IPS-15b (cell line): Measurements from ENCODE around the gene IGFLR1.

ENCODE experiments used
- H3K27me3 ChIP-seq: one replicate; pipeline ENCODE4 v1.6.1; 2013; ENCODE audit warnings: low read length; ENCODE audit not compliant: control insufficient read depth, insufficient read depth
- H3K36me3 ChIP-seq: one replicate; pipeline ENCODE4 v1.6.1; 2013; ENCODE audit warnings: low read length; ENCODE audit not compliant: control insufficient read depth, insufficient read depth
- H3K4me1 ChIP-seq: one replicate; pipeline ENCODE4 v1.6.1; 2013; ENCODE audit warnings: mild to moderate bottlenecking, low read length; ENCODE audit not compliant: control insufficient read depth, insufficient read depth
- H3K4me3 ChIP-seq: one replicate; pipeline ENCODE4 v1.5.1; 2013; ENCODE audit warnings: low read depth, low read length
- H3K9ac ChIP-seq: one replicate; pipeline ENCODE4 v1.6.1; 2013; ENCODE audit warnings: low read depth, mild to moderate bottlenecking, low read length
- H3K9me3 ChIP-seq: one replicate; pipeline ENCODE4 v1.6.1; 2013; ENCODE audit warnings: mild to moderate bottlenecking, low read length; ENCODE audit not compliant: control insufficient read depth, insufficient read depth

IGFLR1 gene

DNA sequence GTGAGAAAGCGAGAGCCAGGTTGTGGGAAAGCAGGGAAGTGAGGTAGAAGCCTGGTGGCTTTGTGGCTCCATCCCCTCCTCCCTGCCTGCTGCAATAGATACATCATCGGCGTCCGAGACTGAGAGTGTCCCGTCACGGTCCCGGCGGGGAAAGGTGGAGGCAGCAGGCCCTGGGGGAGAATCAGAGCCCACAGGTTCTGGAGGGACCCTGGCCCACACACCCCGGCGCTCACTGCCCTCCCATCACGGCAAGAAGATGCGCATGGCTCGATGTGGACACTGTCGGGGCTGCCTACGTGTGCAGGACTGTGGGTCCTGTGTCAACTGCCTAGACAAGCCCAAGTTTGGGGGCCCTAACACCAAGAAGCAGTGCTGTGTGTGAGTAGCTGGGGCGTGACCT, 19.4 kb downstream of the IGFLR1 start:
- Histone ChIP-seq H3K4me1 (no peaks in the 10 kb centered on the region), H3K27me3 (no peaks in the 10 kb centered on the region), H3K9ac (no peak overlapping the region), H3K9me3 (no peaks in the 10 kb centered on the region), H3K36me3 (peaks cover 70% of the 10 kb centered on the region), H3K4me3 (no peak overlapping the region)

DNA sequence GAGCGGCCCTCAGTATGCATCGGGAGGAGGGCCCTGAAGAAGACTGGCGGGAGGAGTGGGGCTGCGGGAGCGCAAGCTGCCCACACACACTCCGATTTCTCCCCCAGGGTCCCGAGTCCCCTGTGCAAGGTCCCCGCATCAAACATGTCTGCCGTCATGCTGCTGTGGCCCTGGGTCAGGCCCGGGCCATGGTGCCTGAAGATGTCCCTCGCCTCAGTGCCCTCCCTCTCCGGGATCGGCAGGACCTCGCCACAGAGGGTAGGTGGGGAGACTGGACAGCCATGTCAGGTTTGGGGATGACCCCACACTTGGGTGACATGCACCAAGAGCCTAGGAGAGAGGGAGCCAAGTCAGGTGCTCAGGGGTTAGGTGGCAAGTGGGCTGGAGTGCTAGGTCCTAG, 19.8 kb downstream of the IGFLR1 start:
- Histone ChIP-seq H3K36me3 (peaks cover 66% of the 10 kb centered on the region), H3K9me3 (no peaks in the 10 kb centered on the region), H3K4me1 (no peaks in the 10 kb centered on the region), H3K4me3 (no peak overlapping the region), H3K27me3 (no peaks in the 10 kb centered on the region), H3K9ac (no peak overlapping the region)

DNA sequence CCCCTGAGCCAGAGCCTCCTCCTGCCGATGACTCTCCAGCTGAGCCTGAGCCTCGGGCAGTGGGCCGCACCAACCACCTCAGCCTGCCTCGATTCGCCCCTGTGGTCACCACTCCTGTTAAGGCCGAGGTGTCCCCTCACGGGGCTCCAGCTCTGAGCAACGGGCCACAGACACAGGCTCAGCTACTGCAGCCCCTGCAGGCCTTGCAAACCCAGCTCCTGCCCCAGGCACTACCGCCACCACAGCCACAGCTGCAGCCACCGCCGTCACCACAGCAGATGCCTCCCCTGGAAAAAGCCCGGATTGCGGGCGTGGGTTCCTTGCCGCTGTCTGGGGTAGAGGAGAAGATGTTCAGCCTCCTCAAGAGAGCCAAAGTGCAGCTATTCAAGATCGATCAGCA, 20.9 kb downstream of the IGFLR1 start:
- peaks cover 58% of the 10 kb centered on the region for H3K36me3 ChIP-seq
- no peaks in the 10 kb centered on the region for H3K9me3 ChIP-seq
- H3K9ac ChIP-seq: no peak overlapping the region
- no peak overlapping the region for H3K4me3 ChIP-seq
- H3K4me1 ChIP-seq: no peaks in the 10 kb centered on the region
- H3K27me3 ChIP-seq: no peaks in the 10 kb centered on the region

DNA sequence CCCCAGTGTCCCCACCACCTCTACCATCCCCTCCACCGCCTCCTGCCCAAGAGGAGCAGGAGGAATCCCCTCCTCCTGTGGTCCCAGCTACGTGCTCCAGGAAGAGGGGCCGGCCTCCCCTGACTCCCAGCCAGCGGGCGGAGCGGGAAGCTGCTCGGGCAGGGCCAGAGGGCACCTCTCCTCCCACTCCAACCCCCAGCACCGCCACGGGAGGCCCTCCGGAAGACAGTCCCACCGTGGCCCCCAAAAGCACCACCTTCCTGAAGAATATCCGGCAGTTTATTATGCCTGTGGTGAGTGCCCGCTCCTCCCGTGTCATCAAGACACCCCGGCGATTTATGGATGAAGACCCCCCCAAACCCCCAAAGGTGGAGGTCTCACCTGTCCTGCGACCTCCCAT, 21.6 kb downstream of the IGFLR1 start:
- Histone ChIP-seq H3K36me3 (peaks cover 51% of the 10 kb centered on the region), H3K4me3 (no peak overlapping the region), H3K4me1 (no peaks in the 10 kb centered on the region), H3K27me3 (no peaks in the 10 kb centered on the region), H3K9ac (no peak overlapping the region), H3K9me3 (no peaks in the 10 kb centered on the region)

DNA sequence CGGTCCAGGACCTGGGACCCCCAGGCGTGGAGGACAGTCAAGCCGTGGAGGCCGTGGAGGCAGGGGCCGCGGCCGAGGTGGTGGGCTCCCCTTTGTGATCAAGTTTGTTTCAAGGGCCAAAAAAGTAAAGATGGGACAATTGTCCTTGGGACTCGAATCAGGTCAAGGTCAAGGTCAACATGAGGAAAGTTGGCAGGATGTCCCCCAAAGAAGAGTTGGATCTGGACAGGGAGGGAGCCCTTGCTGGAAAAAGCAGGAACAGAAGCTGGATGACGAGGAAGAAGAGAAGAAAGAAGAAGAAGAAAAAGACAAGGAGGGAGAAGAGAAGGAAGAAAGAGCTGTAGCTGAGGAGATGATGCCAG, 22.1 kb downstream of the IGFLR1 start:
- H3K36me3 ChIP-seq: peaks cover 46% of the 10 kb centered on the region
- H3K9ac ChIP-seq: no peak overlapping the region
- no peaks in the 10 kb centered on the region for H3K9me3 ChIP-seq
- no peaks in the 10 kb centered on the region for H3K4me1 ChIP-seq
- H3K4me3 ChIP-seq: no peak overlapping the region
- no peaks in the 10 kb centered on the region for H3K27me3 ChIP-seq

DNA sequence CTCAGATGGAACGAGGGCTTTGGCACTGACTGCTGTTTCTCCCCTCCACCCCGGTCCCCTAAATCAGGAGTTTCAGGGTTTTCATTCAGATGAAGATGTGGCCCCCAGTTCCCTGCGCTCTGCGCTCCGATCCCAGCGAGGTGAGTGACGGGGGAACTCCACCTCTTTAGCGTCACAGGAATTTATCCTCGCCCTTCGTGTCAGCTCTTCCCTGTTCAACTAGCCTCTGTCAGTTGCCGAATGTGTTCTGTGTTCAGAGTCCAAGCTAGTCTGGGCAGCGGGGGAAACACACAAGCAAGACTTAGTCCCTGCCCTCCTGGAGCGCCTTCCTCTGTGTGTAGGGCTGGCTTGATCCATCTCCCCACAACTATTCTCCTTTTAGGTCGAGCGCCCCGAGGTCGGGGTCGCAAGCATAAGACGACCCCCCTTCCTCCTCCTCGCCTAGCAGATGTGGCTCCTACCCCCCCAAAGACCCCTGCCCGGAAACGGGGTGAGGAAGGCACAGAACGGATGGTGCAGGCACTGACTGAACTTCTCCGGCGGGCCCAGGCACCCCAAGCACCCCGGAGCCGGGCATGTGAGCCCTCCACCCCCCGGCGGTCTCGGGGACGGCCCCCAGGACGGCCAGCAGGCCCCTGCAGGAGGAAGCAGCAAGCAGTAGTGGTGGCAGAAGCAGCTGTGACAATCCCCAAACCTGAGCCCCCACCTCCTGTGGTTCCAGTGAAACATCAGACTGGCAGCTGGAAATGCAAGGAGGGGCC, 22.7 kb downstream of the IGFLR1 start:
- Histone ChIP-seq H3K4me1 (no peaks in the 10 kb centered on the region), H3K4me3 (peak overlapping the region; percentile 95), H3K9me3 (no peaks in the 10 kb centered on the region), H3K27me3 (no peaks in the 10 kb centered on the region), H3K9ac (no peak overlapping the region), H3K36me3 (peaks cover 41% of the 10 kb centered on the region)

DNA sequence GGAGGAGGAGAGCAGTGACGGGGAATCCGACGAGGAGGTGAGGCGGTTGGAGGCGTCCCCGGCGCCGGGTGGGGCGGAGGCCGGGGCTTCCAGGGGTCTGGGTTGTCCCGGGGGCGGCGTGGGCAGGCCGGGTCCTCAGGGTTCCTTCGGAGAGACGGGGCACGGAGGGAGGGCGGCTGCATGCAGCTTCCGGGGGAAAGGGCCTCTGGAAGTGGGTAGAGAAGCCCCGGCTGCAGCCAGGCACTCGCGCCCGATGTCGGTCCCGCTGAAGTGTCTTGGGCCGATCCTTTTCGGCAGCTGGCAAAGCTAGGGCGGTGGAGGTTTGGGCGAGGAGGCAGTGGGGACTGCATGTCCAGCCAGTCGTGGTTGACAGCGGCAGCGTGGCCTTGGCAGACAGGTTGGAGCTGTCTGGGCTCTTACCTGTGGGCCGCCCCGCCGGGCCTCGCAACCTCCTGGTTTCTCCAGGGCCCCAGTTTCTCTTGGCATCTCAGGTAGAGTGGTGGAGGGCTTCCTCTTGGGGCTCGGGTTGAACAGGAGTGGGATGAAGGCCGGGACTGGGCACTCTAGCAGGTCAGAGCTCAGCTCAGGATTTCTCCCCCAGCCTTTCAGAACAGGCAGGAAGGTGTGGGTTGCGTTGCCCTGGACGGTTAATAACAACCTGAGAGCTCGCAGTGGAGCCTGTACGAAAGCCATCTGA, 23.8 kb downstream of the IGFLR1 start:
- peaks cover 8% of the 10 kb centered on the region for H3K27me3 ChIP-seq
- peak overlapping the region; percentile 60 for H3K9ac ChIP-seq
- no peaks in the 10 kb centered on the region for H3K4me1 ChIP-seq
- H3K9me3 ChIP-seq: no peaks in the 10 kb centered on the region
- H3K36me3 ChIP-seq: peaks cover 30% of the 10 kb centered on the region
- peak overlapping the region; percentile 95 for H3K4me3 ChIP-seq

DNA sequence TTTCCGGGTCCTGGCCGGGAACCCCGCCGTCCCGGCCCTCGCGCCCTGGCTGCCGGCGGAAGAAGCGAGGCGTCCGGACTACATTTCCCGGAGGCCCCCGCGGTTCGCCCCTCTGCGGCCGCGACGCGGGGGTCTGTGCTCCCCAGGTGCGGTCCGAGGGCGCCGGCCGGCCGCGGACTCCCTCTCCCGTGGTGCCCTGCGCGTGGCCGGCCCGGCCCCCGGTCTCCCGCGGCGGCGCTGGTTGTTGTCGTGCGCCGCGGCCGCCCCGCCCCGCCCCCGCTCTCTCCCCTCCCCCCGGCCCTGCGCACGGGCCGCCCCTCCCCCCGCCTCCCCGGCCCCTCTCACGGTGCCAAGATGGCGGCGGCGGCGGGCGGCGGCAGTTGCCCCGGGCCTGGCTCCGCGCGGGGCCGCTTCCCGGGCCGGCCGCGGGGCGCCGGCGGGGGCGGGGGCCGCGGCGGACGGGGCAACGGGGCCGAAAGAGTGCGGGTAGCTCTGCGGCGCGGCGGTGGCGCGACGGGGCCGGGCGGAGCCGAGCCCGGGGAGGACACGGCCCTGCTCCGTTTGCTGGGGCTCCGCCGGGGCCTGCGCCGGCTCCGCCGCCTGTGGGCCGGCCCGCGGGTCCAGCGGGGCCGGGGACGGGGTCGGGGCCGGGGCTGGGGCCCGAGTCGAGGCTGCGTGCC, 24.4 kb downstream of the IGFLR1 start, which contains the start of gene KMT2B:
Gene KMT2B, plus strand, starts transcription at position 339 of the 680 bp plus-strand sequence. Its CDS starts 16 bp downstream, at position 355.
- peaks cover 23% of the 10 kb centered on the region for H3K36me3 ChIP-seq
- no peaks in the 10 kb centered on the region for H3K4me1 ChIP-seq
- peak within 1 kb of the TSS; percentile 95 for H3K4me3 ChIP-seq
- H3K27me3 ChIP-seq: peaks cover 11% of the 10 kb centered on the region
- no peaks in the 10 kb centered on the region for H3K9me3 ChIP-seq
- peak within 1 kb of the TSS; percentile 65 for H3K9ac ChIP-seq

DNA sequence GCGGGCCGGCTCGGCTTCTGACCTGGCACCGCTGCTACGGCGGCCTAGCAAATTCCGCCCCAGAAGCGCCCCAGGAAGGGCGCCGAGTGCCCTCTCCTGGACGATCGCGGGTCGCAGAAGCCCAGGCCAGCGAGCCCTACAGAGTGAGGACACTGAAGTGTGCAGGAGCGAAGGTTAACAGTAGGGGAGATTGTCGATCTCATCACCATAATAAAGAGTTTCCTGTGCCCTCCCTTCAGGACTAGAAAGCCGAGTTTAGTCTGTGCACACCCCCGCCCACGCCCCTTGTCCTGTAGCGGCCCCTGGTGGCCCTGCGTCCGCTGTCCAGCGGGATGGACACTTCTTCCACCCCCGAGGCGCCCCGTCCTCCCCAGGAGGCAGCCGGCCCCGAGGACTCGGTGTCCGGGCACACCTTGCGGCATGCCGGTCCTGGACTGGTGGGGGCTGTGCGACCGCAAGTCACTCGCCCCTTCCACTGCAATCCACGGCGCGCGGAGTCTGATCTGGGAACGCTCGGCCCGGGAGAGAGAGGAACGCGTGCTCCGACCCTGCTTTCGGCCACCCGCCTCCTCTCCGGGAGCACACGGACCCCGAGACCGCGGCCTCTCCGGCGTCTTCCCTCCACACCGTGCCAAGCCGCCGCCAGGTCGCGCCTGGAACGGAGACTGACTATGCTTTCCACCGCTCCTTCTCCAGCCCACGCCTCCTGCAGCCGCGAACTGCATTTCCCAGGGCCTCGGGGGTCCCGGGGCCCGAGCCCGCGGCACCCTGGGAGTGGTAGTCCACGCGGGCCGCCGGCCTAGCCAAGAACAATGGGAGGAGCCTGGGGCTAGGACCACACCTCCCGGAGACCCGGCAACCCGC, 25.2 kb downstream of the IGFLR1 start:
- Histone ChIP-seq H3K9ac (peak overlapping the region; percentile 81), H3K4me1 (no peaks in the 10 kb centered on the region)

DNA sequence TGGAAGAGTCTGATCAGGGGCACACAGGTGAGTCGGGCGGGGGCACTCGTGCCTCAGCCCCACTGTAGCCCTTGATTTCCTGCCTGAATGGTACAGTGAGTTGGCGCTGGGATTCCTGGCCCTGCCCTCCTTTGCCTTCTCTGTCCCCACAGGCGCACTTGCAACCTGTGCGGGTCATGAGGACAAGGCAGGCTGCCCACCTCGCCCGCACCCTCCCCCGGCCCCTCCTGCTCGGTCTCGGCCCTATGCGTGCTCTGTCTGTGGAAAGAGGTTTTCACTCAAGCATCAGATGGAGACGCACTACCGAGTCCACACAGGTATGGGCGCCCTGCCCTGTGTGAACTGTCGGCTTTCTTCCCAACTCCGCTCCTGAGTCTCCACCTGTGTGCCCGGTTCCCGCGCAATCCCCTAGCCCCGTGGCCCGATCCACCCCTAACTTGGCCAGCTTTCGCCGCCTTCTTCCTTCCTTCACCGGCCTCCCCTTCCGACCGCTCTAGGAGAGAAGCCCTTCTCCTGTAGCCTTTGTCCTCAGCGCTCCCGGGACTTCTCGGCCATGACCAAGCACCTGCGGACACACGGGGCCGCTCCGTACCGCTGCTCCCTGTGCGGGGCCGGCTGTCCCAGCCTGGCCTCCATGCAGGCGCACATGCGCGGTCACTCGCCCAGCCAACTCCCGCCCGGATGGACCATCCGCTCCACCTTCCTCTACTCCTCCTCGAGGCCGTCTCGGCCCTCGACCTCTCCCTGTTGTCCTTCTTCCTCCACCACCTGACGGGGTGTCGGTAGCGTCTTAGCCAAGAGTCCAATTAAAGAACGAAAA, 26.1 kb downstream of the IGFLR1 start:
- H3K4me3 ChIP-seq: peak overlapping the region; percentile 85
- H3K36me3 ChIP-seq: peaks cover 9% of the 10 kb centered on the region
- no peaks in the 10 kb centered on the region for H3K9me3 ChIP-seq
- H3K4me1 ChIP-seq: peaks cover 3% of the 10 kb centered on the region
- peak overlapping the region; percentile 81 for H3K9ac ChIP-seq
- H3K27me3 ChIP-seq: peaks cover 11% of the 10 kb centered on the region

More for the DNA sequence above, 25.2 kb downstream of the IGFLR1 start:
- H3K36me3 ChIP-seq: peaks cover 16% of the 10 kb centered on the region
- H3K4me3 ChIP-seq: peak overlapping the region; percentile 85
- H3K9me3 ChIP-seq: no peaks in the 10 kb centered on the region
- peaks cover 11% of the 10 kb centered on the region for H3K27me3 ChIP-seq
